ENCODE data around the gene RGP1. TPM values are rescaled to one million over a fixed set of nuclear protein-coding genes. Genes with fewer than 3 reads are reported as not detected.

RGP1 gene
- total RNA-seq, 1 experiment from 2014 or later = 13.8 TPM

- H3K27me3 ChIP-seq (ENCODE audit: low read length) = no peaks in the 10 kb centered on the region
- DNase-seq = no peak
- H3K4me3 ChIP-seq (ENCODE audit: low read length) = no peak overlapping the region
- H3K27ac ChIP-seq (ENCODE audit: low read length) = no peak overlapping the region
- H3K9me2 ChIP-seq (replicated peaks; ENCODE audit: low read length) = no peaks in the 10 kb centered on the region
- H3K79me2 ChIP-seq (ENCODE audit: low read length) = peaks cover 15% of the 10 kb centered on the region
- TF ChIP-seq EZH2 (IDR thresholded peaks at IDR 0.05; ENCODE audit: low read length, unreplicated experiment) = no peak
- no peak for TF ChIP-seq CTCF (conservative IDR thresholded peaks at IDR 0.05; ENCODE audit: low read depth, low read length)
- TF ChIP-seq EZH2phosphoT487 (IDR thresholded peaks at IDR 0.05; ENCODE audit: borderline replicate concordance, low read length) = no peak
- H3K4me1 ChIP-seq (ENCODE audit: insufficient read depth, low read length) = peaks cover 6% of the 10 kb centered on the region
- H3K4me2 ChIP-seq (ENCODE audit: low read length) = no peak overlapping the region
- no peak overlapping the region for H3K9ac ChIP-seq (ENCODE audit: low read length)
- intact Hi-C loops (cut with micrococcal nuclease) = no loop called here
- BruUV-seq (replicated peaks) = no TSS peak
- CTCF ChIA-PET = no interaction called here
- POLR2A ChIA-PET (ENCODE audit: unreplicated experiment) = interaction anchor here (1.0 kb wide), 1 partner anchor 10 kb away, joined by 4 read pairs; the partner anchor contains the start of genes GBA2 and RGP1
- no peak for ATAC-seq
- H2AFZ ChIP-seq (ENCODE audit: low read length) = no peak overlapping the region
- H3K36me3 ChIP-seq (ENCODE audit: low read depth, low read length) = peaks cover 63% of the 10 kb centered on the region
- no peaks in the 10 kb centered on the region for H3K9me3 ChIP-seq (ENCODE audit: low read length)
- no peaks in the 10 kb centered on the region for H4K20me1 ChIP-seq (ENCODE audit: low read length)
- H3F3A ChIP-seq (ENCODE audit: low read length, unreplicated experiment) = no peaks in the 10 kb centered on the region
Observed at GRCh38 chr9:35738924-35739323, 10.2 kb upstream of the RGP1 start.

- no peak overlapping the region for H2AFZ ChIP-seq (ENCODE audit: low read length)
- intact Hi-C loops (cut with micrococcal nuclease) = no loop called here
- no peak overlapping the region for H3K4me3 ChIP-seq (ENCODE audit: low read length)
- TF ChIP-seq EZH2phosphoT487 (IDR thresholded peaks at IDR 0.05; ENCODE audit: borderline replicate concordance, low read length) (no peak), CTCF (conservative IDR thresholded peaks at IDR 0.05; ENCODE audit: low read depth, low read length) (no peak), EZH2 (IDR thresholded peaks at IDR 0.05; ENCODE audit: low read length, unreplicated experiment) (no peak)
- no peak overlapping the region for H3K27ac ChIP-seq (ENCODE audit: low read length)
- ChIA-PET POLR2A (ENCODE audit: unreplicated experiment) (interaction anchor here (0.6 to 0.7 kb wide), 2 partner anchors 13 to 16 kb away, joined by 3 to 4 read pairs; no protein-coding TSS in a partner anchor), CTCF (no interaction called here)
- ATAC-seq = no peak
- 0 out of 2 replicates have a peak, but pooled peaks cover 7% of the 10 kb centered on the region for H4K20me1 ChIP-seq (ENCODE audit: low read length)
- H3K9me2 ChIP-seq (replicated peaks; ENCODE audit: low read length) = no peaks in the 10 kb centered on the region
- peaks cover 62% of the 10 kb centered on the region for H3K36me3 ChIP-seq (ENCODE audit: low read depth, low read length)
- no peak overlapping the region for H3K9ac ChIP-seq (ENCODE audit: low read length)
- BruUV-seq (replicated peaks) = no TSS peak
- H3K4me2 ChIP-seq (ENCODE audit: low read length) = no peak overlapping the region
- DNase-seq = no peak
- no peaks in the 10 kb centered on the region for H3K27me3 ChIP-seq (ENCODE audit: low read length)
- no peaks in the 10 kb centered on the region for H3K9me3 ChIP-seq (ENCODE audit: low read length)
- no peaks in the 10 kb centered on the region for H3F3A ChIP-seq (ENCODE audit: low read length, unreplicated experiment)
- no peaks in the 10 kb centered on the region for H3K4me1 ChIP-seq (ENCODE audit: insufficient read depth, low read length)
- H3K79me2 ChIP-seq (ENCODE audit: low read length) = peaks cover 20% of the 10 kb centered on the region
Observed at GRCh38 chr9:35740243-35740642, 8.8 kb upstream of the RGP1 start.

GRCh38 chr9:35741740-35742139 lies 7.3 kb upstream of the RGP1 start:
- H3K36me3 ChIP-seq (ENCODE audit: low read depth, low read length) = peaks cover 55% of the 10 kb centered on the region

More at GRCh38 chr9:35741740-35742139, 7.3 kb upstream of the RGP1 start:
- POLR2A ChIA-PET (ENCODE audit: unreplicated experiment) = interaction anchor here (0.5 kb wide), 1 partner anchor 51 kb away, joined by 3 read pairs; no protein-coding TSS in a partner anchor
- TF ChIP-seq EZH2phosphoT487 (IDR thresholded peaks at IDR 0.05; ENCODE audit: borderline replicate concordance, low read length) = no peak
- no peak for TF ChIP-seq CTCF (conservative IDR thresholded peaks at IDR 0.05; ENCODE audit: low read depth, low read length)
- TF ChIP-seq EZH2 (IDR thresholded peaks at IDR 0.05; ENCODE audit: low read length, unreplicated experiment) = no peak
- Histone ChIP-seq H3K27ac (ENCODE audit: low read length) (no peak overlapping the region), H3F3A (ENCODE audit: low read length, unreplicated experiment) (no peaks in the 10 kb centered on the region), H2AFZ (ENCODE audit: low read length) (no peak overlapping the region), H3K4me2 (ENCODE audit: low read length) (no peak overlapping the region), H3K79me2 (ENCODE audit: low read length) (peaks cover 35% of the 10 kb centered on the region), H3K4me1 (ENCODE audit: insufficient read depth, low read length) (peaks cover 6% of the 10 kb centered on the region), H3K9me3 (ENCODE audit: low read length) (no peaks in the 10 kb centered on the region), H4K20me1 (ENCODE audit: low read length) (peaks cover 15% of the 10 kb centered on the region), H3K27me3 (ENCODE audit: low read length) (no peaks in the 10 kb centered on the region), H3K9me2 (replicated peaks; ENCODE audit: low read length) (no peaks in the 10 kb centered on the region), H3K4me3 (ENCODE audit: low read length) (no peak overlapping the region), H3K9ac (ENCODE audit: low read length) (no peak overlapping the region)
- BruUV-seq (replicated peaks) = no TSS peak
- intact Hi-C loops (cut with micrococcal nuclease) = no loop called here
- no peak for ATAC-seq
- CTCF ChIA-PET = no interaction called here
- no peak for DNase-seq

Data from PC-3 (cell line).